Limb (tissue), 2 donors: ENCODE measurements around the gene KLHDC1.
"Not testable (repeated sequence)": the region's sequence is repeated elsewhere in the genome, so short reads cannot be mapped to it uniquely, and the experiment has no call there.

ENCODE experiments used
- DNase-seq, 2 donors: peaks; one replicate each; pipeline ENCODE4 v3.0.0-alpha.2; 2016; ENCODE audit errors: extremely low spot score in 2 of 2

The KLHDC1 gene, protein sequence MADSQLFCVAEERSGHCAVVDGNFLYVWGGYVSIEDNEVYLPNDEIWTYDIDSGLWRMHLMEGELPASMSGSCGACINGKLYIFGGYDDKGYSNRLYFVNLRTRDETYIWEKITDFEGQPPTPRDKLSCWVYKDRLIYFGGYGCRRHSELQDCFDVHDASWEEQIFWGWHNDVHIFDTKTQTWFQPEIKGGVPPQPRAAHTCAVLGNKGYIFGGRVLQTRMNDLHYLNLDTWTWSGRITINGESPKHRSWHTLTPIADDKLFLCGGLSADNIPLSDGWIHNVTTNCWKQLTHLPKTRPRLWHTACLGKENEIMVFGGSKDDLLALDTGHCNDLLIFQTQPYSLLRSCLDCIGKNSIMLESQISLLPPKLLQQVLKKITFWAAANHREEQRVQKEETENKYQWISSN

DNA sequence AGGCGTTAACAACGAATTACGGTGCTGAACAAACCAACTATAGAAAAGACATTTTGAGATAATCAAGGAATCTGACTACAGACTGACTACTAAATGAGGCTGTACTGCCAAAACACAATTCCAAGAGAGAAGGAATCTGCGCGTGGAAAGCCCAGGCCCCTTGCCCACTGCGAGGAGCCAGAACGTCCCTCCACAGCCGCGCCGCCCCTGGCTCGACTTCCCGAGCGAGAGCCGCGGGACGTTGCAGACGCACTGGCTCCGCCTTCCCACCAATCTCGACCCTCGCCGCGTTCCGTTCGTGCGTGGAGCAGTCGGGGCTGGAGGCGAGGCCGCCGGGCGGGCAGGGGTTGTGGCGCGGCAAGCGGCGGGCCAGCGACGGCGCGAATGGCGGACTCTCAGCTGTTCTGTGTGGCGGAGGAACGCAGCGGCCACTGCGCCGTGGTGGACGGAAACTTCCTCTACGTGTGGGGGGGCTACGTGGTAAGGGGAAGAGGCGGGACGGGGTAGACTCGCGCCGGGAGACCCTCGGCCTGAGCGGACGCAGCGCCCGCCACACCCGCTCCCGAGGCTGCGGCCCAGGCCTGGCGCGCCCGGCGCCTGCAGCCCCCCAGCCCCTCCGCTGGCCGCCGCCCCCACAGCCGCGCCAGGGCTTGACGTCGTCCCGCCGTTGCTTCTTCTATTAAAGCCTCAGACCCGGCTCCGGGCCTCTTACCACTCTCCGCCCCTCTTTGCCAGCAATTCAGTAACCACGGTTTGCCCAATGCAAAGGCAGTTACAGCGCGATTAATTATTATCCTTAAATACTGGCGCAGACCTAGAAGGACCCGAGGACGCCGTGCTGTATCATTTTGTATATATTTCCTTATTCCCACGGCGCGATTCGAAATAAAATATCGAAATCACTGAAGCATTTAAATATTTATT, at the start of gene KLHDC1:
Gene KLHDC1, plus strand, starts transcription at position 310 of the 924 bp plus-strand sequence. Its CDS starts 75 bp downstream, at position 385.
- peak; percentile 84 to 92 for DNase-seq

DNA sequence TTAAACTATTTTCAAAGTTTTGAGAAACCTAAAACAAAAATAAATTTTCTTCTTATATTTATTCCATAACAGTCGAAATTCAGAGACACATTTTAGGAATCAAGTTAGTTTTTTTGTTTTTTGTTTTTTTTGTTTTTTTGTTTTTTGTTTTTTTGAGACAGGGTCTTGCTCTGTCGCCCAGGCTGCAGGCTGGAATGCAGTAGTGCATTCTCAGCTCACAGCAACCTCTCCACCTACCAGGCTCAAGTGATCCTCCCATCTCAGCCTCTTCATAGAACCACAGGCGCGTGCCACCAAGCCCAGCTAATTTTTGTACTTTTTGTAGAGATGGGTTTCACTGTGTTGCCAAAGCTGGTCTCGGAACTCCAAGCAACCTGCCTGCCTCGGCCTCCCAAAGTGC, 39.4 kb upstream of the KLHDC1 start:
- DNase-seq: no peak

DNA sequence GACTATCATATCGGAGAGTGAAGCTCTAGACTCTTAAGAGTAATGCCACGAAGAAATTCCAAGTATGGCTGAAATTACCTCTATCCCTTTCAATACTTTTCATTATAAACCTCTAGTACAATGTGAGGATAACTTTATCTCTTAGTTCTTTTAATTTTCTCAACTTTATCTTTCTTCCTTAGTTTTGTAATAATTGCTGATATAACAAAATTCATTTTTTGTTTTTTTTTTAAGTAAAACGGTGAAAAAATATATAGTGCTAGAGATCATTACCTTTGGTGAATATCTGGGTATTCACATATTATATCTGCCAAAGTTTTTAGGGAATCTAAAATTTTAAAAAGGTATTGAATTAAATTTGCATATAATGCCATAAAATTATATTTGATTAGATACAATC, 38.4 kb upstream of the KLHDC1 start:
- no peak for DNase-seq

DNA sequence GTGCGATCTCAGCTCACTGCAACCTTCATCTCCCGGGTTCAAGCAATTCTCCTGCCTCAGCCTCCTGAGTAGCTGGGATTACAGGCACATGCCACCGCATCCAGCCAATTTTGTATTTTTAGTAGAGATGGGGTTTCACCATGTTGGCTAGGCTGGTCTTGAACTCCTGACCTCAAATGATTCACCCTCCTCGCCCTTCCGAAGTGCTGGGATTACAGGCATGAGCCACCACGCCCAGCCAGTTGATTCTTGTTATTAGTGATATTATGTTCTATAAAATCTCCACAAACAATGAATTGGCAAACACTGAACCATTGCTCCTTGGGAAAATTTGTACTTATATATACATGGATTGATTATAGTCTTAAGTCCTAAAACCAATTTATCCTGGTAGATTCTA, 35.4 kb upstream of the KLHDC1 start:
- DNase-seq: not testable (repeated sequence)

DNA sequence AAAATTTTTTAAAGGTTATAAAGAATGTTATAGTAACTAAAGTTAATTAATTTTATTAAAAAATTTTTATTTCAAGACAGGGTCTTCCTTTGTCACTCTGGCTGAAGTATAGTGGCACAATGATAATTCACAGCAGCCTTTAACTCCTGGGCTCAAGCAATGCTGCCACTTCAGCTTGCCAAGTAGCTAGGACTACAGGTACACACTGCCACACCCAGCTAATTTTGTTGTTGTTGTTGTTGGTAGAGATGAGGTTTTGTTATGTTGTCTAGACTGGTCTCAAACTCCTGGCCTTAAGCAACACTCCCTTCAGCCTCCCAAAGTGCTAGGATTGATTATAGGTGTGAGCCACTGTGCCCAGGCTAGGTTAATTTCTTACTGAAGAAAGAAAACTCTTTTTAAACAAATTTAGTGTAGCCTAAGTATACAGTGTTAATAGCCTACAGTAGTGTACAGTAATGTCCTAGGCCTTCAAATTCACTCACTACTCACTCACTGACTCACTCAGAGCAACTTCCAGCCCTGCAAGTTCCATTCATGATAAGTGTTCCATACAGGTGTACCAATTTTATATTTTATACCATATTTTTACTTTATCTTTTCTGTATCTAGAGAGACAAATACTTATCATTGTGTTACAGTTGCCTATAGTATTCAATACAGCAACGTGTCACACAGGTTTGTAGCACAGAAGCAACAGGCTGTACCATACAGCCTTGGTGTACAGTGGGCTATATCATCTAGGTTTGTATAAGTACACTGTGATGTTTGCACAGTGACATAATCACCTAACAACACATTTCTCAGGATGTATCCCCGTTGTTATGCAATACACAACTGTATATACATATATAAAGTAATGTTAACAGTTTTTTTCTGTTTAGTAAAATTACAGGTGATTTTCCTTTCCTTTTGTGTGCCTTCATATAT, 33.1 kb upstream of the KLHDC1 start:
- DNase-seq: no peak

DNA sequence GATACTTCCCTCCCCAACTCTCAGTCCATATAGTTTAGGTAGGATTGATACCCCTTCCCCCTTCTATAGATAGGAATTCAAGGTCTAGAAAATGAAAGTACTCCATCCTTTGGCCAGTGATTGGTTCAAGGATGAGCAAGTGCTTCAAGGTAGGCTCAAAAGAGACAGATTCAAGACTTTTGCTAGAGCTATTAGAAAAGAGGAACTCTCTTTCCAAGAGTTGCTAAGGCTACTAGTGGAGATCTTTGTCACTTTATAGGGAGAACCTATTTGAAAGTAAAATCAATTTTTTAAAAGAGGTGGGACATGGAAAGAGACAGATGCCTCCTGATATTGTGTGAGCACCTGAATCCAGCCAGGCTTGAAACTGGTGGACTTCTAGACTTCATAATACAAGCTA, 22.4 kb upstream of the KLHDC1 start:
- DNase-seq: no peak

DNA sequence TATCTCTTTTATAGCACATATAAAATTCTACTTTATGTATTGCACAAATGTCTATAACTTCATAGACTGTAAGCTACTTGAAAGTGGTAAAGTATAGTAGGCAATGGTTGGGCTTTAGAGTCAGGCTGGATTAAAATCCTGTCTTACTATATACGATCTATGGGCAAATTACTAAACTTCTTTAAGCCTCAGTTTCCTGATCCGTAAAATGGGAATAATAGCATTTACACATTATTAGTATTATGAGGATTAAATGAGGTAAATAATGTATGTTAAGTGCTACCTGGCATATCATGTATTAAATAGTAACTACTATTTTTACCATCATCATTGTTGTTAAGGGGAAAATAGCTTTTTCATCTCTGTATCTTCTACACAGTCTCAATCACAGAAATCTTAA, 19.3 kb upstream of the KLHDC1 start:
- no peak for DNase-seq

DNA sequence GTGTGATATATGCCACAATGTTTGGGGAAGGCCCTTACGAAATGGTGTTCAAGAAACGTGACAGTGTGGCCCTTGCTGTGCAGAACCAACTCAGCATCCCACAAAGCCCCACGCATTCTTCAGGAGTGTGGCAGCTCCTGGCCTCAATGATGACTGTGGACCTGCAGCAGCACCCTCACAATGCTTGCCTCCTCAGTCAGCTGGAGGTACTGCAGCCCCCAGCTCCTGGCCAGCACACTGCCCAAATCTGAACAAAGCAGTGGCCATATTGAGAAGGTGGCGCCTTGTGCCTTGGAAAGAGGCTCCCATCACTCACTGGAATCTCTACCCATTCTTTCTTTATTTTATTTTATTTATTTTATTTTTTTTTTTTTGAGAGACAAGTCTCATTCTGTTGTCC, 15.3 kb upstream of the KLHDC1 start:
- no peak for DNase-seq

DNA sequence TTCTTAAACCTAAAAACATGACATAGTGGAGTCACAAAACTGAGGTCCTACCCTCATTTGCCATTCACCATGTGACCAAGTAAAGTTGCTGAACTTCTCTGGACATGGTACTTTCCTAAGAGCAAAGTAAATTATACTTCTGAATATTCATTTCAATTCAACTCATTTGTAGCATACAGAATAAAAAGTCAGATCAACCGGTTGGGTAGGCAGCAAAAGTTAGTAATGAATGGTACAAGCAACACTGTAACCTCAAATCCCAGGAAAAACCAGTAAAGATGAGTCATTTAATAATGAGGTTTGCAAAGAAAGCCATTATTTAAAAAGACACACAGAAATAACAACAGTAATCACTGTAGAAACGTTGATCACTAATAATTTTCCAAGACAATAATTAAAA, 13.6 kb upstream of the KLHDC1 start:
- no peak for DNase-seq

DNA sequence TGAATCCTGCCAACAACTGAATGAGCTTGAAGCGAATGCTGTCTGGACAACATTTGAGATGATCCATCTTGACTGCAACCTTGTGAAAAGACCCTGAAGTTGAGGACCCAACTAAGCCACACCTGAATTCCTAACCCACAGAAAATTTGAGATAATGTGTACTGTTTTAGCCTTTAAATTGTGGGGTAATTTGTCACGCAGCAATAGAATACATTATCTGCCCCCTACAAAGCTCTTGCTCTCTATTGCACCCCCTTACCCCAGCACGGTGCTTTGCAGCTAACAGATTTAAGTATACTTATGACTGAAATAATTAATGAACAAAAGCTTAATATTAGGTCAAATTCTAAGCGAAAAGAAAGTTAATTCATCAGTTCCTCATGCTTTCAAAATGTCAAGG, 6.5 kb upstream of the KLHDC1 start:
- DNase-seq: no peak

DNA sequence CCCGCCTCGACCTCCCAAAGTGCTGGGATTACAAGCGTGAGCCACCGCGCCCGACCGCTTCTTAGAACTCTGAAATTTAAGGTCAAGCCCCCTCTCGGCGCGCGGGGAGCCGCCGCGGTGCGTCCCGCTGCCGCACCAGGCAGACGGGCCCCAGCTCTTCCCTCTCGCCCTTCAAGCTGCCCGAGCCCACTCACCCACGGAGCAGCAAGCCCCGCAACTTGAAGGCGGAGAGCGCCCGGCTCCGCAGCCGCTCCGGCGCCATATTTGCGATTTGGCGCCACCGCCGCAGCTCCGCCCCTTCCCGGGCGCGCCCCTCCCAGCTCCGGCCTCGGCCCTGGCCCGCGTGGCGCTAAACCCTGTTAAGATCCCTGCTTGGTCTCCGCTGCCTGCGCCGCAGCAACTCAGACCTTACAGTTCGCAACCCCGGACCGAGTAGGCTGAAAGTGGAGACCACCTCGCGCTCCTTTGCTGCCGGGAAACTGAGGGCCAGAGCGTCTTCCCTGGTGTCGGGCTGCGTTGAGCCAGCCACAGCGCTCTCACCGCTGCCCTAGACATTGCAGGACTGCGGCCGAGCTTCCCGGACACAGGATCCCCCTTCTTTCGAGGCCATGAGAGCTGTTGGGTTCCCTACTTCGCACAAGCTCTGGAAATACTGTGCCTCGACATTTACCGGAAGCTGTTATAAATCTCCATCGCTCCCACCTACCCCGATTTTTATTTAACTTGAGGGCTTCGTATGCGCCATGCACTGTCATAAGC, 4.8 kb upstream of the KLHDC1 start, which contains the start of gene POLE2:
Gene POLE2, minus strand, starts transcription at position 273 of the 759 bp plus-strand sequence. Its CDS starts 11 bp downstream, at position 262.
- peak; percentile 73 to 90 for DNase-seq

DNA sequence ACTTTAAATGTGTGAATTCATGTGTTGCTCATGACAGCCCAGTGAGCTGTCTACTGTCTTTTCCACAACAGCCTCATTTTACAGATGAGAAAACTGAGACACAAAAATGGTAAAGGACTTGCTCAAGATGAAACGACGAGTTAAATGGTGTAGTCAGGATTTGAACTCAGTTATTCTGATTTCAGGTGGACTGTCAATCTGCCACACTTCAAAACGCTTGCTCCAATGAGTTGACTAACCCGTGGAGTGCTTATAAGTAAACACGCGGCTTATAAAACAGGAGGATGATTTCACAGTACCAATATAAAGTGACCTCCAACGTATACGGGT, 4.3 kb upstream of the KLHDC1 start:
- DNase-seq: no peak

DNA sequence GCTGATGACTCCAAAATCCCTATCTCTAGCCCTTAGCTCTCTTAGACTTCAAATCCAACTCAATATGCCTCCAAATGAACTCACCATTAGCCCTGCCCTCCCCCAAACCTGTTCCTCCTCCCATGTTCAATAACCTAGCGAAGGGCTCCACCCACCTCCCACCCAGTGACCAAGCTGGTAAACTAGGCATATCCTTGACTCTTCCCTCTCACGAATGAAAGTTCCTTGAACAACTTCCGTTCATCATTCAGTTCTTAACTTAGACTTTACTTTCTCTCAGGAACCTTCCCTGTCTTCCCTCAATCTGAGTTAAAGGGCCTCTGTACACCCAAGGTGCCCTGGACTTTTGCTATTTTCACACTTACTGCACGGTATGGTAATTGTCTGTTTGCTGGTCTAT, 1.9 kb upstream of the KLHDC1 start:
- no peak for DNase-seq

DNA sequence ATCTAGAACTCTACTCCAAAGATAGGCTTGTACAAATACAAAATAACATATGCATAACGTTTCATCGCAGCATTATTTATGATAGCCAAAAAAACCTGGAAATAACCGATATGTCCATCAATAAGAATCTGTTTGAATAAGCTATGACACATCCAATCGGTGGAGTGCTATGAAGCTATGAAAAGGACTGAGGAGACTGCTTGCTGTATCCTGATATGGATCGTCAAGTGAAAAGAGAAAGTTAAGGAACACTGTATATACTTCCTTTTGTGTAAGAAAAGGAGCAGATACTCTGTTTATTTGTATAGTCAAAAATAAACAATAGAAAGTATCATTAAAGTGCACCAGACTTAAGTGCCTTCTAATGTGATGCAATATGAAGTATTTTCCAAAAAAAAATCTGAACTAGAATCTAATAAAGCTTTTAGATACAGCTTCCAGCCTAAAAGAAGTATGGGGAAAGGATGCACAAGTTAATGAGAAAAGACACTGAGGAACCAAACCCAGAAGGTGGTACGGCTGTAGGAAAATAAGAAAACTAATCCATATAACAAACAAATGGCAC, 645 bp upstream of the KLHDC1 start:
- no peak for DNase-seq

DNA sequence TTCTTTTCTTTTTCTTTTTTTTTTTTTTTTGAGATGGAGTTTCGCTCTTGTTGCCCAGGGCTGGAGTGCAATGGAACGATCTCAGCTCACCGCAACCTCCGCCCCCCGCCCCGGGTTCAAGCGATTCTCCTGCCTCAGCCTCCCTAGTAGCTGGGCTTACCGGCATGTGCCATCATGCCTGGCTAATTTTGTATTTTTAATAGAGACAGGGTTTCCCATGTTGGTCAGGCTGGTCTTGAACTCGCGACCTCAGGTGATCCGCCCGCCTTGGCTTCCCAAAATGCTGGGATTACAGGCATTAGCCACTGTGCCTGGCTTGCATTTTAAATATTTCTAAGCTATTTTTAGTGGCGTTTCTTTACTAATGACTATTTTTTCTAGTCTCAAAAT, 810 bp downstream of the KLHDC1 start:
- DNase-seq: peak in 1 of 2 donors; percentile 53

DNA sequence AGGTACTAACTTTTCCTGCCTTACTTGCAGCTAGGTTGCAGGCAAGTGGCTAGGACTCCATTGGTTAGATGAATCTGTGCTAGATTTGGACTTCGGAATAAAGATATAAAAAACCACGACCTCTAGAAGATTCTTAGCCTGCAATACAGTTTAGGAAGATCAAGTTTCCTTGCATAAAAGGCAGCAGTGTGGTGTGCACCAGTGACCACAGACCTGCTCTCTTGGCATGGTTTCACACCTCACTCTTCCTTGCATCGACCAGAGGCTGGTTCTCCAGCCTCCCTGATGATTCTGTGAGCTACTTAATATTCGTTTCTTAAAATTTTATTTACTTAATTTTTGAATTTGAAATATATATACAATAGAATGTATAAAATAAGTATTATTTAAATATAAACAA, 9.8 kb downstream of the KLHDC1 start:
- no peak for DNase-seq

DNA sequence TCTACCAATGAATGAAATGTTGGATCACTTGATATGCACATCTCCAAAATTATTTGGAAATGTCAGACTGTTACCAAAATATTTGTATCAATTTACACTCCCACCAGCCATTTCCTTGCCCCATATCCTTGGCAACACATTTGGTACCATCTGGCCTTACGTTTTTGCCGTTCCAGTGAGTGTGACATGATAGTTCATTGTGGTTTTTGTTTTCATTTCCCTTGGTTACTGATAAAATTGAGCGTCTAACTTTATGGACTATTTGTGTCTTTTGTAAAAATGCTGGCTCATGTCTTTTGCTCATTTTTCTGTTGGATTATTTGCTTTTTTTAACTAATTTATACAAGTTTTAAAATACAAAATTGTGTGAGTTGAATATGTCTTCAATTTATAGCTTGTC, 11.0 kb downstream of the KLHDC1 start:
- no peak for DNase-seq

DNA sequence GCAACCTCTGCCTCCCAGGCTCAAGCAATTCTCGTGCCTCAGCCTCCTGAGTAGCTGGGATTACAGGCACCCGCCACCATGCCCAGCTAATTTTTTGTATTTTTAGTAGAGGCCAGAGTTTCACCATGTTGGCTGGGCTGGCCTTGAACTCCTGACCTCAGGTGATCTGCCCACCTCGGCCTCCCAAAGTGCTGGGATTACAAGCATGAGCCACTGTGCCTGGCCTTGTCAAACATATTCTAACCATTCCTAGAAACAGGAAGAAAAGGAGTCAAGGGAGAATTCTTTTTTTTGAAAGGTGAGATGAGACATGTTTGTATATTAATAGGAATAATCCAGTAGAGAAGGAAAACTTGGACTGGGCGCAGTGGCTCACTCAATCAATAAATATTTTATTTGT, 11.6 kb downstream of the KLHDC1 start:
- not testable (repeated sequence) for DNase-seq

DNA sequence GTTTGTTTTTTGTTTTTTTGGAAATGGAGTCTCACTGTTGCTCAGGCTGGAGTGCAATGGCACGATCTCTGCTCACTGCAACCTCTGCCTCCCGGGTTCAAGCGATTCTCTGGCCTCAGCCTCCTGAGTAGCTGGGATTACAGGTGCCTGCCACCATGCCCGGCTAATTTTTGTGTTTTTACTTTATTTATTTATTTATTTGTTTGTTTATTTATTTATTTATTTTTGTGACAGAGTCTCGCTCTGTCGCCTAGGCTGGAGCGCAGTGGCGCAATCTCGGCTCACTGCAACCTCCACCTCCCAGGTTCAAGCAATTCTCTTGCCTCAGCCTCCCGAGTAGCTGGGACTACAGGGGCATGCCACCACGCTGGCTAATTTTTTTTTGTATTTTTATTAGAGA, 18.1 kb downstream of the KLHDC1 start:
- not testable (repeated sequence) for DNase-seq

DNA sequence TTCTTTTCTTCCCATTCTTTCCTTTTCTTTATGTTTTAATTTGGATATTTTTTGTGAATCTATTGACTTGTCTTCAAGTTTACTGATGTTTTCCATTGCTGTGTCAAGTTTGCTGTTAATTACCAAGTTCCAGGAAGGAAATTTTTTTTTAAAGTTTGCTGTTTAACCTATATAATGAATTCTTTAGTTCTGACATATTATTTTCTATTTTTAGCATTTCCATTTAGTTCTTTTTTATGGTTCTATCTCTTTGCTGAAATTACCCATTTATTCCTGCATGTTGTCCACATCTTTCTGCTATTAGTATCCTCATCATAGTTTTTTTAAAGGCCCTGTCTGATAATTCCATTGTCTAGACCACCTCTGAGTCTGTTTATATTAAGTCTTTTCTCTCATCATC, 27.8 kb downstream of the KLHDC1 start:
- DNase-seq: no peak
